GM18520 (cell line): ENCODE data around the gene FBXO48.
"Not testable (repeated sequence)": the region's sequence is repeated elsewhere in the genome, so short reads cannot be mapped to it uniquely, and the experiment has no call there.

ENCODE experiments used
- ATAC-seq: cut with Tn5 transposase; IDR thresholded peaks from one replicate; pipeline ENCODE4 v1.9.1; 2021; ENCODE audit not compliant: unreplicated experiment

Gene FBXO48

GRCh38 chr2:68472796-68473414 is 5.8 kb upstream of the FBXO48 start:
- no peak for ATAC-seq

- no peak for ATAC-seq
Measured at GRCh38 chr2:68471385-68471784, 4.3 kb upstream of the FBXO48 start.

GRCh38 chr2:68469935-68470334 is 2.8 kb upstream of the FBXO48 start:
- no peak for ATAC-seq

GRCh38 chr2:68468801-68469200 is 1.7 kb upstream of the FBXO48 start:
- no peak for ATAC-seq

GRCh38 chr2:68466778-68467076 is 367 bp downstream of the FBXO48 start:
- no peak for ATAC-seq

GRCh38 chr2:68466361-68466777 is 725 bp downstream of the FBXO48 start:
- ATAC-seq: no peak

- no peak for ATAC-seq
Measured at GRCh38 chr2:68465081-68465916, 1.8 kb downstream of the FBXO48 start.

- no peak for ATAC-seq
Measured at GRCh38 chr2:68464651-68465050, 2.4 kb downstream of the FBXO48 start.

- no peak for ATAC-seq
Measured at GRCh38 chr2:68463287-68463877, 3.7 kb downstream of the FBXO48 start.

- ATAC-seq: no peak
Measured at GRCh38 chr2:68458981-68459380, 8.1 kb downstream of the FBXO48 start.

- no peak for ATAC-seq
Measured at GRCh38 chr2:68456198-68456597, 10.9 kb downstream of the FBXO48 start.

- ATAC-seq: no peak
Measured at GRCh38 chr2:68454719-68455118, 12.4 kb downstream of the FBXO48 start.

- no peak for ATAC-seq
Measured at GRCh38 chr2:68453761-68454360, 13.2 kb downstream of the FBXO48 start.

GRCh38 chr2:68452158-68452900 is 14.8 kb downstream of the FBXO48 start:
- ATAC-seq: no peak

- no peak for ATAC-seq
Measured at GRCh38 chr2:68448671-68449653, 18.1 kb downstream of the FBXO48 start.

GRCh38 chr2:68447118-68447517 is 20.0 kb downstream of the FBXO48 start:
- ATAC-seq: no peak

GRCh38 chr2:68446425-68446824 is 20.7 kb downstream of the FBXO48 start:
- not testable (repeated sequence) for ATAC-seq

GRCh38 chr2:68441994-68442322 is 25.1 kb downstream of the FBXO48 start:
- no peak for ATAC-seq

- peak; percentile 97 for ATAC-seq
Measured at GRCh38 chr2:68441179-68441993, 25.7 kb downstream of the FBXO48 start.
